Transverse colon (tissue), 4 donors: ENCODE data around the gene PDGFC. TPM values are rescaled to one million over a fixed set of nuclear protein-coding genes. Genes with fewer than 3 reads are reported as not detected.

Experiments
- DNase-seq: peaks from one replicate; pipeline ENCODE4 v3.0.0-alpha.2; 2019
- H3K27ac ChIP-seq, 4 donors: fragments of 200-600 bp; sonication (generic); 2 replicates each; pipeline ENCODE4 v1.5.1; 2016 to 2018; ENCODE audit warnings: inconsistent platforms in 4 of 4
- H3K27me3 ChIP-seq: fragments of 200-600 bp; sonication (generic); 2 replicates; pipeline ENCODE4 v1.5.1; 2017; ENCODE audit warnings: inconsistent platforms
- H3K36me3 ChIP-seq, 4 donors: fragments of 200-600 bp; sonication (generic); 2 replicates each; pipeline ENCODE4 v1.5.1; 2017 to 2019; ENCODE audit warnings: inconsistent platforms in 4 of 4
- H3K4me1 ChIP-seq, 4 donors: fragments of 200-600 bp; sonication (generic); 2 replicates each; pipeline ENCODE4 v1.5.1; 2017 to 2020; ENCODE audit warnings: inconsistent platforms in 4 of 4
- H3K4me3 ChIP-seq, 4 donors: fragments of 200-600 bp; sonication (generic); 1 replicate in 1 of 4; 2 replicates in 3 of 4; pipeline versions ENCODE4 v1.5.1 to v1.6.1; 2017 to 2019; ENCODE audit warnings: inconsistent platforms in 4 of 4
- H3K9me3 ChIP-seq, 2 donors: fragments of 200-600 bp; sonication (generic); 2 replicates each; pipeline ENCODE4 v1.5.1; 2017 to 2019; ENCODE audit warnings: inconsistent platforms in 2 of 2
- EP300 ChIP-seq: sonication (generic); formaldehyde crosslinking; IDR thresholded peaks from one replicate; pipeline ENCODE4 v1.6.1; 2017; ENCODE audit warnings: antibody characterized with exemption, low read depth
- POLR2A ChIP-seq: fragments of 450-650 bp; IDR thresholded peaks from one replicate; pipeline ENCODE4 v1.6.1; 2016; ENCODE audit warnings: antibody characterized with exemption, mild to moderate bottlenecking, moderate library complexity
- POLR2AphosphoS5 ChIP-seq, 3 donors: sonication (generic); formaldehyde crosslinking; IDR thresholded peaks; one replicate each; pipeline ENCODE4 v1.6.1; 2016; ENCODE audit warnings: antibody characterized with exemption in 3 of 3
- WGBS, 2 donors: methylation state at CpG; one replicate each; pipeline ENCODE4 v1.1.5; 2018; ENCODE audit warnings: low coverage in 1 of 2; 5-methylcytosine and 5-hydroxymethylcytosine counted together
- in situ Hi-C, 4 donors: fragments of 200-750 bp; cut with MboI; loops; one replicate each; pipeline versions ENCODE4 v1.15.0 to v1.15.1; 2017; ENCODE audit warnings: low sequenced_read_pairs in 3 of 4, low pct_ligation_motif_present in 1 of 4, low pct_unique_long_range_greater_than_20kb in 1 of 4
- intact Hi-C: fragments of 100-400 bp; cut with DNase I; formaldehyde crosslinking; loops from one replicate; pipeline ENCODE4 v1.15.1; 2023; ENCODE audit warnings: low total_unique reads
- total RNA-seq, 4 donors: library from RNA; depleted of rRNA; stranded (reverse); fragments of >200 nt; gene quantifications; one replicate each; pipeline ENCODE4 v1.1.0, GENCODE V29; 2016
- TF ChIP-seq, protein P1 (sequence below), 5 experiments: fragments of 200-600 bp in 3 of 5; fragments of 450-650 bp in 2 of 5; sonication (generic) in 3 of 5; IDR thresholded peaks; 1 replicate in 2 of 5; 2 replicates in 3 of 5; pipeline ENCODE4 v1.5.1; 2016 to 2017; ENCODE audit warnings: antibody characterized with exemption in 5 of 5, inconsistent platforms in 3 of 5, mild to moderate bottlenecking in 2 of 5, moderate library complexity in 1 of 5

Gene PDGFC
- total RNA-seq, 4 donors from 2014 or later: 0.40 to 20.6 (median 7.5) TPM

GRCh38 chr4:156800463-156800862 is 171.1 kb downstream of the PDGFC start:
- TF ChIP-seq EP300: no peak
- TF ChIP-seq POLR2A: no peak
- TF ChIP-seq, protein P1, sequence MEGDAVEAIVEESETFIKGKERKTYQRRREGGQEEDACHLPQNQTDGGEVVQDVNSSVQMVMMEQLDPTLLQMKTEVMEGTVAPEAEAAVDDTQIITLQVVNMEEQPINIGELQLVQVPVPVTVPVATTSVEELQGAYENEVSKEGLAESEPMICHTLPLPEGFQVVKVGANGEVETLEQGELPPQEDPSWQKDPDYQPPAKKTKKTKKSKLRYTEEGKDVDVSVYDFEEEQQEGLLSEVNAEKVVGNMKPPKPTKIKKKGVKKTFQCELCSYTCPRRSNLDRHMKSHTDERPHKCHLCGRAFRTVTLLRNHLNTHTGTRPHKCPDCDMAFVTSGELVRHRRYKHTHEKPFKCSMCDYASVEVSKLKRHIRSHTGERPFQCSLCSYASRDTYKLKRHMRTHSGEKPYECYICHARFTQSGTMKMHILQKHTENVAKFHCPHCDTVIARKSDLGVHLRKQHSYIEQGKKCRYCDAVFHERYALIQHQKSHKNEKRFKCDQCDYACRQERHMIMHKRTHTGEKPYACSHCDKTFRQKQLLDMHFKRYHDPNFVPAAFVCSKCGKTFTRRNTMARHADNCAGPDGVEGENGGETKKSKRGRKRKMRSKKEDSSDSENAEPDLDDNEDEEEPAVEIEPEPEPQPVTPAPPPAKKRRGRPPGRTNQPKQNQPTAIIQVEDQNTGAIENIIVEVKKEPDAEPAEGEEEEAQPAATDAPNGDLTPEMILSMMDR (IDR thresholded peaks at IDR 0.05): no peak
- TF ChIP-seq POLR2AphosphoS5 (IDR thresholded peaks at IDR 0.05): no peak
- Histone ChIP-seq H3K36me3 (no peaks in the 10 kb centered on the region), H3K9me3 (no peaks in the 10 kb centered on the region), H3K4me1 (peaks cover 0 to 6% (median 0%) of the 10 kb centered on the region in 4 donors), H3K4me3 (no peak overlapping the region), H3K27ac (no peak overlapping the region), H3K27me3 (no peaks in the 10 kb centered on the region)
- in situ Hi-C loops: no loop called here
- DNase-seq: no peak
- intact Hi-C loops: no loop called here
- WGBS, 2 donors: 73 to 88% methylated on average over 1 of the region's 1 CpG

- H3K9me3 ChIP-seq: no peaks in the 10 kb centered on the region
- no peak for DNase-seq
- WGBS, 2 donors: 82 to 100% methylated on average over 1 of the region's 1 CpG
- no peak overlapping the region for H3K4me3 ChIP-seq
- intact Hi-C loops: no loop called here
- no peak overlapping the region for H3K27ac ChIP-seq
- no peak for TF ChIP-seq POLR2A
- no peaks in the 10 kb centered on the region for H3K27me3 ChIP-seq
- in situ Hi-C loops: no loop called here
- no peaks in the 10 kb centered on the region for H3K36me3 ChIP-seq
- peaks cover 0 to 6% (median 0%) of the 10 kb centered on the region in 4 donors for H3K4me1 ChIP-seq
Observed at GRCh38 chr4:156799121-156799589, 172.4 kb downstream of the PDGFC start.

DNA sequence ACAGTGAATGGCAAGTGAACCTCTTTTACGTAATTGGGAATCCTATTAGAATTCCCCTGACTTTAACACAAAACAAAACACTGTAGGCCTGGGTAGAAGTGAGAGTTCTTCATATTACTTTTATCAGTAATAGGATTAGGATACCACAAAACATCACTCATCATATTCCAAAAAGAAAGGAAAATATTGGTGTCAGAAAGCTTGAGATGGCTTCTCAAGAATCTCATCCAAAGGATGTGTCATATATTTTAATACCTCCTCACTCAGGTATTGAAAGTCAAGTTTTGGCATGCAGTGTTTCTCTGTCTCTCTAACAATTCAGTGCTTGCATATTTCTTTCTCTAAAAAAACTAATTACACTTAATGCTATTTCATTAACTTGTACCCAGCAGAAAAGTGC is 173.2 kb downstream of the PDGFC start:
- intact Hi-C loops: no loop called here
- DNase-seq: no peak
- no peak overlapping the region for H3K27ac ChIP-seq
- WGBS, 2 donors: 93 to 95% methylated on average over 1 of the region's 1 CpG
- no peaks in the 10 kb centered on the region for H3K36me3 ChIP-seq
- H3K9me3 ChIP-seq: no peaks in the 10 kb centered on the region
- H3K4me1 ChIP-seq: peaks cover 0 to 6% (median 0%) of the 10 kb centered on the region in 4 donors
- no peaks in the 10 kb centered on the region for H3K27me3 ChIP-seq
- H3K4me3 ChIP-seq: no peak overlapping the region
- in situ Hi-C loops: no loop called here
- TF ChIP-seq EP300 (no peak), POLR2AphosphoS5 (IDR thresholded peaks at IDR 0.05) (no peak), POLR2A (no peak)
- TF ChIP-seq, protein P1 (IDR thresholded peaks at IDR 0.05): no peak

GRCh38 chr4:156797206-156797605 is 174.4 kb downstream of the PDGFC start:
- in situ Hi-C loops: no loop called here
- TF ChIP-seq POLR2A (no peak), EP300 (no peak), POLR2AphosphoS5 (IDR thresholded peaks at IDR 0.05) (no peak)
- TF ChIP-seq, protein P1 (IDR thresholded peaks at IDR 0.05): no peak
- intact Hi-C loops: no loop called here
- no peak for DNase-seq
- no peak overlapping the region for H3K4me3 ChIP-seq
- no peaks in the 10 kb centered on the region for H3K27me3 ChIP-seq
- no peaks in the 10 kb centered on the region for H3K36me3 ChIP-seq
- H3K4me1 ChIP-seq: no peaks in the 10 kb centered on the region
- H3K9me3 ChIP-seq: no peaks in the 10 kb centered on the region
- no peak overlapping the region for H3K27ac ChIP-seq
- 83 to 96% methylated on average over 3 to 5 of the region's 5 CpGs for WGBS, 2 donors

GRCh38 chr4:156795727-156796126 is 175.9 kb downstream of the PDGFC start:
- 42 to 52% methylated on average over 2 of the region's 2 CpGs for WGBS, 2 donors
- intact Hi-C loops: no loop called here
- in situ Hi-C loops: no loop called here

More at GRCh38 chr4:156795727-156796126, 175.9 kb downstream of the PDGFC start:
- no peaks in the 10 kb centered on the region for H3K9me3 ChIP-seq
- no peak overlapping the region for H3K4me3 ChIP-seq
- TF ChIP-seq, protein P1 (IDR thresholded peaks at IDR 0.05): no peak
- no peak for TF ChIP-seq POLR2AphosphoS5 (IDR thresholded peaks at IDR 0.05)
- no peak for TF ChIP-seq EP300
- no peak for TF ChIP-seq POLR2A
- H3K27ac ChIP-seq: no peak overlapping the region
- H3K4me1 ChIP-seq: peaks cover 0 to 3% (median 0%) of the 10 kb centered on the region in 4 donors
- DNase-seq: no peak
- H3K36me3 ChIP-seq: no peaks in the 10 kb centered on the region
- no peaks in the 10 kb centered on the region for H3K27me3 ChIP-seq
